Heart right ventricle (tissue), 16 donors: ENCODE results near the gene INSYN2B. TPM values are rescaled to one million over a fixed set of nuclear protein-coding genes. Genes with fewer than 3 reads are reported as not detected.

Experiments used
- ATAC-seq, 8 donors: fragments of 200-7000 bp; cut with Tn5 transposase; one replicate each; pipeline ENCODE4 v1.9.1; 2020; ENCODE audit warnings: mild to moderate bottlenecking in 8 of 8, moderate library complexity in 8 of 8, moderate number of reproducible peaks in 1 of 8
- DNase-seq, 2 donors: peaks; one replicate each; pipeline ENCODE4 v3.0.0-alpha.2; 2020
- H3K27ac ChIP-seq, 10 donors: fragments of 200-600 bp; sonication (generic) in 2 of 10; one replicate each; pipeline versions ENCODE4 v1.5.0 to v1.8.0; 2020 to 2022; ENCODE audit warnings: mild to moderate bottlenecking in 3 of 10
- H3K27me3 ChIP-seq, 7 donors: fragments of 200-600 bp; one replicate each; pipeline ENCODE4 v1.8.0; 2021 to 2022; ENCODE audit warnings: mild to moderate bottlenecking in 2 of 7
- H3K36me3 ChIP-seq, 9 donors: fragments of 200-600 bp; sonication (generic) in 1 of 9; one replicate each; pipeline versions ENCODE4 v1.5.0 to v1.8.0; 2020 to 2022; ENCODE audit warnings: mild to moderate bottlenecking in 2 of 9
- H3K4me1 ChIP-seq, 9 donors: fragments of 200-600 bp; sonication (generic) in 1 of 9; one replicate each; pipeline versions ENCODE4 v1.5.0 to v1.8.0; 2020 to 2022; ENCODE audit warnings: mild to moderate bottlenecking in 4 of 9
- H3K4me3 ChIP-seq, 10 donors: fragments of 200-600 bp; sonication (generic) in 2 of 10; one replicate each; pipeline versions ENCODE4 v1.5.0 to v1.8.0; 2020 to 2022; ENCODE audit warnings: mild to moderate bottlenecking in 7 of 10, moderate library complexity in 2 of 10
- H3K9me3 ChIP-seq, 11 donors: fragments of 200-600 bp in 10 of 11; sonication (generic) in 2 of 11; one replicate each; pipeline versions ENCODE4 v1.5.0 to v1.8.0; 2013 to 2022; ENCODE audit warnings: mild to moderate bottlenecking in 2 of 11, control low read depth in 1 of 11, moderate library complexity in 1 of 11
- CTCF ChIP-seq, 9 donors: fragments of 200-600 bp; sonication (generic) in 2 of 9; IDR thresholded peaks; one replicate each; pipeline versions ENCODE4 v1.5.0 to v1.8.0; 2021 to 2022; ENCODE audit warnings: antibody characterized with exemption in 9 of 9, mild to moderate bottlenecking in 5 of 9, moderate library complexity in 1 of 9
- WGBS, 2 donors: extraction: QIAGEN DNeasy Blood & Tissue Kit; methylation state at CpG; one replicate each; pipeline ENCODE4 v1.1.7; 2013; ENCODE audit warnings: inconsistent platforms in 1 of 2; 5-methylcytosine and 5-hydroxymethylcytosine counted together
- intact Hi-C, 10 donors: fragments of 100-400 bp; cut with DNase I; formaldehyde crosslinking; loops; one replicate each; pipeline versions ENCODE4 v1.11.1 to v1.14.2; 2022
- polyA plus RNA-seq, 2 donors: library from polyadenylated mRNA; stranded (reverse); fragments of 200-250 nt; gene quantifications; one replicate each; pipeline ENCODE4 v1.2.3, GENCODE V29; 2013
- total RNA-seq, 10 donors: library from RNA; stranded (reverse); fragmentation: NEBNext Ultra II Directional in 3 of 10; extraction: Animal tissue kit (Norgen Biotek cat#: 25700) in 3 of 10; gene quantifications; one replicate each; pipeline versions ENCODE4 v1.2.1 to v1.2.4, GENCODE V29; 2021 to 2023
- donor health status: Arrhythmogenic right ventricular cardiomyopathy.
- donor health status: ischemic (EF 13 %, LVEDD 7.1; RV severe dilation, severe dysfunction).
- donor health status: healthy with polysubstance abuse.
- donor health status: DM: no; HTN: yes; CAD: no.
- donor health status: DM: no; HTN: no; CAD: no.
- donor health status: ischemic (EF 25% LVEDD 6.9; RV normal size, moderate dysfunction).
- donor health status: ischemic (EF 25% LVEDD 5.7; RV mildly dilated, moderate dysfunction).
- donor health status: healthy.
- donor health status: DM: yes; HTN: yes; CAD: no.
- donor health status: Ischemic cardiomyopathy.
- donor health status: ischemic (EF 35%, LVEDD 5.7; RV mildly dilated, moderate dysfunction).
- donor health status: nonischemic (EF 11% LVEDD 7.7; RV severe dilation, severe dysfunction).
- donor health status: DM: yes; HTN: yes; CAD: no.
- donor health status: PGD.
- donor health status: ischemic (EF 29% LVEDD 5.4; RV normal size, mild dysfunction).
- donor health status: nonischemic (EF 23%, LVEDD 6.1; RV moderate dilation, normal function).

The INSYN2B gene
- total and polyA plus RNA-seq, 12 donors = 0.09 to 0.87 (median 0.14) TPM; not detected in 7

GRCh38 chr5:169848271-169848670, 132.0 kb downstream of the INSYN2B start:
- no peak for ATAC-seq
- no peak for TF ChIP-seq CTCF (IDR thresholded peaks at IDR 0.05)
- 61 to 67% methylated on average over 3 of the region's 3 CpGs for WGBS, 2 donors

GRCh38 chr5:169847519-169847918, 132.8 kb downstream of the INSYN2B start:
- Histone ChIP-seq H3K4me3 (no peak overlapping the region), H3K9me3 (peaks cover 0 to 33% (median 8%) of the 10 kb centered on the region in 11 donors), H3K27ac (no peak overlapping the region), H3K4me1 (no peaks in the 10 kb centered on the region), H3K36me3 (peaks cover 0 to 13% (median 0%) of the 10 kb centered on the region in 9 donors), H3K27me3 (no peaks in the 10 kb centered on the region)
- DNase-seq (no peak), ATAC-seq (peak in 1 of 8 donors; percentile 64)
- no peak for TF ChIP-seq CTCF (IDR thresholded peaks at IDR 0.05)
- intact Hi-C loops = no loop called here
- WGBS, 2 donors = 82 to 83% methylated on average over 1 of the region's 1 CpG

More at GRCh38 chr5:169848271-169848670, 132.0 kb downstream of the INSYN2B start:
- no peak for DNase-seq
- intact Hi-C loops = no loop called here
- Histone ChIP-seq H3K27ac (no peak overlapping the region), H3K4me1 (no peaks in the 10 kb centered on the region), H3K9me3 (peaks cover 0 to 37% (median 8%) of the 10 kb centered on the region in 11 donors), H3K27me3 (no peaks in the 10 kb centered on the region), H3K4me3 (no peak overlapping the region), H3K36me3 (peaks cover 0 to 5% (median 0%) of the 10 kb centered on the region in 9 donors)

DNA sequence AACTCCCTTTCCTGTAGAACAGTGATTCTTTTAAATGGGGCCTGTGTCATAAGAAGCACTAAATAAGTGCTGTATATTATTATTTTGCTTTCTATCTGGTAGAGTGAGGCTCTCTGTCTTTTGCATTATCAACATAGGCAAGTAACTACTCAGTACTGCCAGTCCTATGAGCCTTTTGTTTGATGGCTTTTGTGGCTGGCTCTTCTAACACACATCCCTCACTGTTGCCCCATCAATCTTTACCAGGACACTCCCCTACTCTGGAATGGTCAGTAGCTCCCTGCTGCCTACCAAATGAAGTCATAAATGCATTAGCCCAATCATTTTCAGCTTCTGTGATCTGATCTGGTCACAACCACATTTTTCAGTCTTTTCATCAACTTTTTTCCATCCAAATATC, 137.6 kb downstream of the INSYN2B start:
- H3K27ac ChIP-seq = no peak overlapping the region
- DNase-seq (no peak), ATAC-seq (no peak)
- intact Hi-C loops = no loop called here
- H3K4me3 ChIP-seq = no peak overlapping the region
- no peak for TF ChIP-seq CTCF (IDR thresholded peaks at IDR 0.05)
- H3K36me3 ChIP-seq = peaks cover 0 to 39% (median 0%) of the 10 kb centered on the region in 9 donors
- no peaks in the 10 kb centered on the region for H3K4me1 ChIP-seq
- peaks cover 0 to 2% (median 0%) of the 10 kb centered on the region in 11 donors for H3K9me3 ChIP-seq
- no peaks in the 10 kb centered on the region for H3K27me3 ChIP-seq

- intact Hi-C loops = no loop called here
- H3K27ac ChIP-seq = no peak overlapping the region
- H3K27me3 ChIP-seq = no peaks in the 10 kb centered on the region
- TF ChIP-seq CTCF (IDR thresholded peaks at IDR 0.05) = no peak
- DNase-seq = no peak
- no peak for ATAC-seq
- H3K36me3 ChIP-seq = peaks cover 0 to 39% (median 0%) of the 10 kb centered on the region in 9 donors
- H3K9me3 ChIP-seq = no peaks in the 10 kb centered on the region
- no peak overlapping the region for H3K4me3 ChIP-seq
- 91 to 96% methylated on average over 3 of the region's 3 CpGs for WGBS, 2 donors
- H3K4me1 ChIP-seq = no peaks in the 10 kb centered on the region
Measured at GRCh38 chr5:169840405-169840804, 139.9 kb downstream of the INSYN2B start.
